Neuron (in vitro differentiated cells): ENCODE data around the gene CDKN2B.

Source experiments
- H2AFZ ChIP-seq: one replicate; pipeline ENCODE4 v1.6.1; 2013; ENCODE audit warnings: low read depth, mild to moderate bottlenecking, inconsistent platforms, low read length, moderate library complexity
- H3K27me3 ChIP-seq: one replicate; pipeline ENCODE4 v1.6.1; 2013; ENCODE audit warnings: low read length; ENCODE audit not compliant: insufficient read depth
- H3K36me3 ChIP-seq: one replicate; pipeline ENCODE4 v1.6.1; 2013; ENCODE audit warnings: low read length; ENCODE audit not compliant: insufficient read depth
- H3K4me1 ChIP-seq: one replicate; pipeline ENCODE4 v1.6.1; 2013; ENCODE audit warnings: low read length; ENCODE audit not compliant: insufficient read depth
- H3K4me3 ChIP-seq: 2 replicates; pipeline ENCODE4 v1.5.1; 2013; ENCODE audit warnings: mild to moderate bottlenecking, low read length, moderate library complexity
- H3K9me3 ChIP-seq: one replicate; pipeline ENCODE4 v1.6.1; 2013; ENCODE audit warnings: low read length

Gene CDKN2B

GRCh38 chr9:21983561-21983935, 25.6 kb downstream of the CDKN2B start:
- Histone ChIP-seq H3K36me3 (no peaks in the 10 kb centered on the region), H3K4me1 (no peaks in the 10 kb centered on the region), H3K9me3 (no peaks in the 10 kb centered on the region), H3K27me3 (peaks cover 63% of the 10 kb centered on the region), H2AFZ (no peak overlapping the region), H3K4me3 (no peak overlapping the region)

GRCh38 chr9:21982861-21983560, 26.1 kb downstream of the CDKN2B start:
- Histone ChIP-seq H3K4me1 (no peaks in the 10 kb centered on the region), H3K36me3 (no peaks in the 10 kb centered on the region), H3K4me3 (no peak overlapping the region), H3K27me3 (peaks cover 59% of the 10 kb centered on the region), H2AFZ (no peak overlapping the region), H3K9me3 (no peaks in the 10 kb centered on the region)

GRCh38 chr9:21982391-21982790, 26.7 kb downstream of the CDKN2B start:
- Histone ChIP-seq H2AFZ (no peak overlapping the region), H3K9me3 (no peaks in the 10 kb centered on the region), H3K4me3 (no peak overlapping the region), H3K4me1 (no peaks in the 10 kb centered on the region), H3K36me3 (no peaks in the 10 kb centered on the region), H3K27me3 (peaks cover 59% of the 10 kb centered on the region)

GRCh38 chr9:21976334-21976875, 32.7 kb downstream of the CDKN2B start:
- peaks cover 82% of the 10 kb centered on the region for H3K27me3 ChIP-seq
- H3K4me3 ChIP-seq = no peak overlapping the region
- H3K4me1 ChIP-seq = peaks cover 5% of the 10 kb centered on the region
- H3K36me3 ChIP-seq = no peaks in the 10 kb centered on the region
- H2AFZ ChIP-seq = no peak overlapping the region
- H3K9me3 ChIP-seq = no peaks in the 10 kb centered on the region

- peak overlapping the region; percentile 30 for H3K4me3 ChIP-seq
- no peaks in the 10 kb centered on the region for H3K36me3 ChIP-seq
- no peaks in the 10 kb centered on the region for H3K9me3 ChIP-seq
- peaks cover 5% of the 10 kb centered on the region for H3K4me1 ChIP-seq
- peak overlapping the region; percentile 70 for H2AFZ ChIP-seq
- peaks cover 93% of the 10 kb centered on the region for H3K27me3 ChIP-seq
Observed at GRCh38 chr9:21974722-21975409, 34.2 kb downstream of the CDKN2B start.

- Histone ChIP-seq H3K4me1 (peaks cover 5% of the 10 kb centered on the region), H3K4me3 (peak overlapping the region; percentile 30), H3K36me3 (no peaks in the 10 kb centered on the region), H3K27me3 (peaks cover 92% of the 10 kb centered on the region), H3K9me3 (peaks cover 3% of the 10 kb centered on the region), H2AFZ (peak overlapping the region; percentile 70)
Observed at GRCh38 chr9:21974343-21974721, 34.8 kb downstream of the CDKN2B start.

- Histone ChIP-seq H3K9me3 (peaks cover 6% of the 10 kb centered on the region), H3K36me3 (no peaks in the 10 kb centered on the region), H3K27me3 (peaks cover 97% of the 10 kb centered on the region), H2AFZ (no peak overlapping the region), H3K4me3 (no peak overlapping the region), H3K4me1 (peaks cover 8% of the 10 kb centered on the region)
Observed at GRCh38 chr9:21972361-21972760, 36.7 kb downstream of the CDKN2B start.

- Histone ChIP-seq H3K27me3 (peaks cover 95% of the 10 kb centered on the region), H3K4me3 (no peak overlapping the region), H3K4me1 (peaks cover 8% of the 10 kb centered on the region), H2AFZ (no peak overlapping the region), H3K36me3 (no peaks in the 10 kb centered on the region), H3K9me3 (peaks cover 6% of the 10 kb centered on the region)
Observed at GRCh38 chr9:21970800-21971640, 38.1 kb downstream of the CDKN2B start.

GRCh38 chr9:21969951-21970799, 38.9 kb downstream of the CDKN2B start:
- H3K36me3 ChIP-seq = no peaks in the 10 kb centered on the region
- no peak overlapping the region for H2AFZ ChIP-seq
- H3K4me1 ChIP-seq = peaks cover 8% of the 10 kb centered on the region
- peaks cover 95% of the 10 kb centered on the region for H3K27me3 ChIP-seq
- H3K4me3 ChIP-seq = no peak overlapping the region
- H3K9me3 ChIP-seq = peaks cover 6% of the 10 kb centered on the region

GRCh38 chr9:21969011-21969940, 39.8 kb downstream of the CDKN2B start:
- Histone ChIP-seq H3K36me3 (no peaks in the 10 kb centered on the region), H3K27me3 (peaks cover 93% of the 10 kb centered on the region), H3K9me3 (peaks cover 6% of the 10 kb centered on the region), H2AFZ (no peak overlapping the region), H3K4me3 (no peak overlapping the region), H3K4me1 (peaks cover 5% of the 10 kb centered on the region)

- peak overlapping the region; percentile 6 for H2AFZ ChIP-seq
- peaks cover 88% of the 10 kb centered on the region for H3K27me3 ChIP-seq
- no peak overlapping the region for H3K4me3 ChIP-seq
- H3K9me3 ChIP-seq = peaks cover 6% of the 10 kb centered on the region
- H3K4me1 ChIP-seq = peaks cover 3% of the 10 kb centered on the region
- no peaks in the 10 kb centered on the region for H3K36me3 ChIP-seq
Observed at GRCh38 chr9:21968331-21969010, 40.6 kb downstream of the CDKN2B start.
